ENCODE data around the gene PLCH2. TPM values are rescaled to one million over a fixed set of nuclear protein-coding genes. Genes with fewer than 3 reads are reported as not detected.

Gene PLCH2
- total and polyA plus RNA-seq, 2 of the 13 experiments (the other 11 are each of a cell fraction or from before 2014, with no cell fraction given), result 0.15 to 0.67 TPM

DNA sequence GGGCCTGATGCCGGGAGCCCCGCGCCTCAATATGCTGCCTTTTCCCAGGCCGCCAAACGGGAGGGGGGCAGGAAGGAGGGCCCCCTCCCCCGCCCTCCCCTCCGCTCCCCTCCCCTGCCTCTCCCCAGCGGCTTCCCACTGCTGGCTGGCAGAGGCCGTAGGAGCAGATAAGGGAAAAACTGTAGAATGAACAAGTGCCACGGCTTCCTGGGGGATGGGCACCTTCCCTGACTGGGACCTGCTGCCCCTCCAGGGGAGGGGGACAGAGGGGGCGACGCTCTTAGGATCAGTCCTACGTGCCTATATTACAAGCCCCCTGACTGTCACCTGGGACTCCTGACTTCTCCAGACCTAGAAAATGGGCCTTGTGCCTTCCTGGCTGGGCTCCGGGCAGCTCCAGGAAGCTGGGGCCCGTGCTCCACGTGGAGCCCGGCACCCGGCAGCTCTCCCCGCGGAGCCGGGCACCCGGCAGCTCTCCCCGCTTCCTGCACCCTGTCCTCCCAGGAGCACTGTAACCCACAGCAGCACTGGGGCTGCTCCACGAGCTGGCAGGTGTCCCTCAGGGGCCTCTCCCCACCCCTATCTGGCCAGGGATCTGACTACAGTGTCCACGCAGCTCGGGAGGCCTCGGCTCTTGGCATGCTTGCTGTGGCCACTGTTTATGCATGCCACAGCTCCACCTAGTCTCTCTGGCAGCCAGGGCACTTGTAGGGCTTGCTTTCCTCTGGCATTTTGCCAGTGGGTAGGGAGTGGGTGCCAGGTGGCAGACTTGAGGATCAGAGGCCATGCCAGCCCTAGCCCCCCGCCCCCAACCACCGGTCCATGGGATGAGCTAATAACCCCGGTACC is 54.6 kb downstream of the PLCH2 start:
- CTCF ChIA-PET (ENCODE audit: low intra/inter-chr PET ratio, low total read pairs), result no interaction called here
- ATAC-seq (no peak), DNase-seq (ENCODE audit: low spot score) (no peak), FAIRE-seq (no peak)
- Histone ChIP-seq H3K36me3 (replicated peaks in 1 of 2; ENCODE audit: control insufficient read depth in 1 of 2, insufficient read depth in 2 of 2, low read length in 2 of 2) (no peaks in the 10 kb centered on the region), H3K4me1 (ENCODE audit: insufficient read depth, low read length) (peaks cover 36% of the 10 kb centered on the region), H3K27ac (ENCODE audit: extremely low read length, insufficient read depth, low read length) (no peak overlapping the region), H3K79me2 (ENCODE audit: insufficient read depth, low read length) (peaks cover 2% of the 10 kb centered on the region), H3K4me3 (replicated peaks in 1 of 3; ENCODE audit: insufficient read depth in 1 of 3, low read depth in 2 of 3, low read length in 3 of 3) (peak overlapping the region in 1 of 3 experiments; percentile 65; a peak in 1 of 6 replicates), H4K20me1 (ENCODE audit: insufficient read depth, low read length) (peaks cover 2% of the 10 kb centered on the region; the same call in 1 of the 2 replicates), H3K9me3 (ENCODE audit: low read length) (no peaks in the 10 kb centered on the region), H3K4me2 (ENCODE audit: low read depth, low read length) (peak overlapping the region; percentile 87; the same call in 1 of the 2 replicates), H3K27me3 (ENCODE audit: control insufficient read depth in 1 of 2, insufficient read depth in 2 of 2, low read length in 2 of 2) (peaks cover 21 to 82% of the 10 kb centered on the region in 2 experiments), H3K9ac (ENCODE audit: insufficient read depth, low read depth, low read length) (no peak overlapping the region), H2AFZ (ENCODE audit: low read length) (no peak overlapping the region)
- POLR2A ChIA-PET, result no interaction called here
- WGBS (ENCODE audit: low lambda C conversion rate), result 3% methylated on average over 5 of the region's 30 CpGs
- BruUV-seq (replicated peaks), result no TSS peak
- in situ Hi-C loops (cut with HindIII; ENCODE audit: extremely low pct_ligation_motif_present, low pct_unique_long_range_greater_than_20kb) (no loop called here), intact Hi-C loops (cut with micrococcal nuclease; ENCODE audit: unreplicated experiment) (no loop called here)
- TF ChIP-seq ZBTB1 (CRISPR knock-in tag; IDR thresholded peaks at IDR 0.05; ENCODE audit: borderline replicate concordance) (no peak), RFXANK (CRISPR knock-in tag; IDR thresholded peaks at IDR 0.05) (no peak), EZH2 (conservative IDR thresholded peaks at IDR 0.05; ENCODE audit: low read depth, low read length) (0 out of 2 replicates have a peak, but pooled peaks have one; percentile 70)

DNA sequence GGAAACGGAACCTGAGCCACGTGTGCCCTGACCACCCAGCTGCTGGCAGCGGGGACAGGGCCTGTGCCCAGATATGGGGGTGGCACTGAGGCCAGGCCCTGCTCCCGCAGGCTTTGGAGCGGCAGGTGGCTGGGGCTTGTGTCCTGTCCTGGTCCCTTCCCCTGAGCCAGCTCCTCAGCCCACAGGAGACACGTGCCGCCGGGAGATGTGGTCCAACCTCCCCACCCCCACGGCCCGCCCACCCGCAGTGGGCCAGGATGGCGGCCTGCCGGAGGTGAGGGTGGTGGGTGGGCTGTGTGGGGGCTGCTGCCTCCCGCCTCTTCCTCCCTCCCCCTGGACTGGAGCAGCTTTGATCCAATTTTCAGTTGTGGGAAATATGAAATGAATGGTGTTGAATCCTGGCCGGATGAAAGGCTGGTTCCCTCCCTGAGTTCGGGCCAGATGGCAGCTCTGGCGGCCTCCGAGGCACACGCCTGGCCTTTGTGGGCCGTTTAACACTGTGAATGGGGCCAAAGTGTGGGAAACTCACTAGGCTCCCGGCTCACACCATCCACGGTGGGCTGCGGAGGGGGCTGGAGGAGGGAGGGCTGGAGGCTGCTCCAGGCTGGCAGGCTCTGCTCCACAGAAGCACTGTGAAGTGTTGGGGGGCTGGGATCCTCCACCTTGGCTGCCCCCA is 56.5 kb downstream of the PLCH2 start:
- Histone ChIP-seq H3K4me3 (replicated peaks in 1 of 3; ENCODE audit: insufficient read depth in 1 of 3, low read depth in 2 of 3, low read length in 3 of 3) (no peak overlapping the region), H3K27me3 (ENCODE audit: control insufficient read depth in 1 of 2, insufficient read depth in 2 of 2, low read length in 2 of 2) (peaks cover 19 to 84% of the 10 kb centered on the region in 2 experiments), H3K27ac (ENCODE audit: extremely low read length, insufficient read depth, low read length) (no peak overlapping the region), H3K9me3 (ENCODE audit: low read length) (no peaks in the 10 kb centered on the region), H3K4me1 (ENCODE audit: insufficient read depth, low read length) (peaks cover 25% of the 10 kb centered on the region), H3K9ac (ENCODE audit: insufficient read depth, low read depth, low read length) (no peak overlapping the region), H3K36me3 (replicated peaks in 1 of 2; ENCODE audit: control insufficient read depth in 1 of 2, insufficient read depth in 2 of 2, low read length in 2 of 2) (no peaks in the 10 kb centered on the region), H4K20me1 (ENCODE audit: insufficient read depth, low read length) (no peaks in the 10 kb centered on the region), H3K4me2 (ENCODE audit: low read depth, low read length) (no peak overlapping the region), H2AFZ (ENCODE audit: low read length) (no peak overlapping the region), H3K79me2 (ENCODE audit: insufficient read depth, low read length) (no peaks in the 10 kb centered on the region)
- FAIRE-seq (no peak), DNase-seq (ENCODE audit: low spot score) (no peak), ATAC-seq (no peak)
- 17% methylated on average over 7 of the region's 23 CpGs for WGBS (ENCODE audit: low lambda C conversion rate)
- ChIA-PET POLR2A (interaction anchor here (1.2 kb wide), 1 partner anchor 13 kb away, joined by 5 read pairs; no protein-coding TSS in a partner anchor), CTCF (ENCODE audit: low intra/inter-chr PET ratio, low total read pairs) (no interaction called here)
- intact Hi-C loops (cut with micrococcal nuclease; ENCODE audit: unreplicated experiment) (no loop called here), in situ Hi-C loops (cut with HindIII; ENCODE audit: extremely low pct_ligation_motif_present, low pct_unique_long_range_greater_than_20kb) (no loop called here)
- TF ChIP-seq ZNF780A (CRISPR knock-in tag; IDR thresholded peaks at IDR 0.05), result no peak
- no peak for TF ChIP-seq TSC22D2 (CRISPR knock-in tag; IDR thresholded peaks at IDR 0.05; ENCODE audit: borderline replicate concordance)
- no peak for TF ChIP-seq NFE2L1 (CRISPR knock-in tag; IDR thresholded peaks at IDR 0.05; ENCODE audit: borderline replicate concordance)
- TF ChIP-seq ZSCAN21 (CRISPR knock-in tag; IDR thresholded peaks at IDR 0.05; ENCODE audit: borderline replicate concordance), result no peak
- TF ChIP-seq, protein P1, sequence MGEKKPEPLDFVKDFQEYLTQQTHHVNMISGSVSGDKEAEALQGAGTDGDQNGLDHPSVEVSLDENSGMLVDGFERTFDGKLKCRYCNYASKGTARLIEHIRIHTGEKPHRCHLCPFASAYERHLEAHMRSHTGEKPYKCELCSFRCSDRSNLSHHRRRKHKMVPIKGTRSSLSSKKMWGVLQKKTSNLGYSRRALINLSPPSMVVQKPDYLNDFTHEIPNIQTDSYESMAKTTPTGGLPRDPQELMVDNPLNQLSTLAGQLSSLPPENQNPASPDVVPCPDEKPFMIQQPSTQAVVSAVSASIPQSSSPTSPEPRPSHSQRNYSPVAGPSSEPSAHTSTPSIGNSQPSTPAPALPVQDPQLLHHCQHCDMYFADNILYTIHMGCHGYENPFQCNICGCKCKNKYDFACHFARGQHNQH (CRISPR knock-in tag; IDR thresholded peaks at IDR 0.05), result no peak
- no peak for TF ChIP-seq GPN1 (CRISPR knock-in tag; IDR thresholded peaks at IDR 0.05; ENCODE audit: borderline replicate concordance)
- TF ChIP-seq NFE2 (CRISPR knock-in tag; IDR thresholded peaks at IDR 0.05), result no peak
- BruUV-seq (replicated peaks), result no TSS peak

All from HepG2 (cell line).